WTC11 (cell line): ENCODE results near the gene KLHL30. TPM values are rescaled to one million over a fixed set of nuclear protein-coding genes. Genes with fewer than 3 reads are reported as not detected.

Experiments
- ATAC-seq: fragments of 200-7000 bp; cut with Tn5 transposase; 2 replicates; pipeline ENCODE4 v1.10.0; 2021; ENCODE audit warnings: mild to moderate bottlenecking, moderate library complexity
- CTCF ChIA-PET: fragments of 300-600 bp; sonication (Branson Sonifier 250); formaldehyde crosslinking; loops from one replicate; lab custom pipeline; 2021; ENCODE audit warnings: antibody characterized with exemption; lab: Charles Lee
- POLR2A ChIA-PET: fragments of 350-600 bp; sonication (Branson Sonifier 250); formaldehyde crosslinking; loops from one replicate; lab custom pipeline; 2021; ENCODE audit warnings: antibody characterized with exemption; lab: Charles Lee
- DNase-seq: peaks from one replicate; pipeline ENCODE4 v3.0.0; 2021; ENCODE audit warnings: low spot score
- H3K27ac Mint-ChIP-seq: 2 replicates; pipeline ENCODE4 v1.8.0; 2021; ENCODE audit warnings: mixed read lengths
- H3K27me3 Mint-ChIP-seq: 2 replicates; pipeline ENCODE4 v1.8.0; 2021; ENCODE audit warnings: low read depth, mild to moderate bottlenecking, moderate library complexity, mixed read lengths
- H3K36me3 Mint-ChIP-seq: 2 replicates; pipeline ENCODE4 v1.8.0; 2021; ENCODE audit warnings: mixed read lengths
- H3K4me1 Mint-ChIP-seq: 2 replicates; pipeline ENCODE4 v1.8.0; 2022; ENCODE audit warnings: mixed read lengths
- H3K4me3 Mint-ChIP-seq: 2 replicates; pipeline ENCODE4 v1.8.0; 2021; ENCODE audit warnings: mild to moderate bottlenecking, moderate library complexity, mixed read lengths
- H3K9me3 Mint-ChIP-seq: 2 replicates; pipeline ENCODE4 v1.8.0; 2021; ENCODE audit warnings: mixed read lengths
- CBFB ChIP-seq: sonication (generic); formaldehyde crosslinking; IDR thresholded peaks from 2 replicates; pipeline ENCODE4 v1.8.1; 2022; ENCODE audit warnings: mild to moderate bottlenecking, low read depth, missing genetic modification reagents
- E2F5 ChIP-seq: sonication (generic); formaldehyde crosslinking; IDR thresholded peaks from 2 replicates; pipeline ENCODE4 v1.8.1; 2022; ENCODE audit warnings: mild to moderate bottlenecking, moderate library complexity, missing genetic modification reagents
- FOXP1 ChIP-seq: sonication (generic); formaldehyde crosslinking; IDR thresholded peaks from 2 replicates; pipeline ENCODE4 v1.8.0; 2022; ENCODE audit warnings: missing genetic modification reagents, mild to moderate bottlenecking, moderate library complexity, borderline replicate concordance
- GTF2I ChIP-seq: fragments of 250-450 bp; sonication (Bioruptor Pico); conservative IDR thresholded peaks from 2 replicates; pipeline ENCODE4 v1.4.0; 2021; ENCODE audit warnings: mild to moderate bottlenecking
- JAZF1 ChIP-seq: fragments of 250-450 bp; sonication (Bioruptor Pico); IDR thresholded peaks from 2 replicates; pipeline ENCODE4 v1.9.0; 2021; ENCODE audit warnings: moderate library complexity, mild to moderate bottlenecking, inconsistent platforms
- KAT7 ChIP-seq: sonication (generic); formaldehyde crosslinking; IDR thresholded peaks from 2 replicates; pipeline ENCODE4 v1.8.1; 2023; ENCODE audit warnings: missing genetic modification reagents, mild to moderate bottlenecking, borderline replicate concordance
- NFE2L1 ChIP-seq: sonication (generic); formaldehyde crosslinking; IDR thresholded peaks from 2 replicates; pipeline ENCODE4 v1.8.1; 2023; ENCODE audit warnings: missing genetic modification reagents
- NFYB ChIP-seq: sonication (generic); formaldehyde crosslinking; conservative IDR thresholded peaks from 2 replicates; pipeline ENCODE4 v1.8.0; 2022; ENCODE audit warnings: low read depth, missing genetic modification reagents
- NR3C1 ChIP-seq: sonication (generic); formaldehyde crosslinking; conservative IDR thresholded peaks from 2 replicates; pipeline ENCODE4 v1.8.1; 2023; ENCODE audit warnings: low read depth, mild to moderate bottlenecking, missing genetic modification reagents
- RORB ChIP-seq: fragments of 250-450 bp; sonication (Bioruptor Pico); IDR thresholded peaks from 2 replicates; pipeline ENCODE4 v1.9.0; 2021; ENCODE audit warnings: mild to moderate bottlenecking
- STAT6 ChIP-seq: sonication (generic); formaldehyde crosslinking; conservative IDR thresholded peaks from 2 replicates; pipeline ENCODE4 v1.8.1; 2023; ENCODE audit warnings: mild to moderate bottlenecking, low read depth, missing genetic modification reagents, moderate library complexity
- ZNF532 ChIP-seq: fragments of 250-450 bp; sonication (Bioruptor Pico); IDR thresholded peaks from 2 replicates; pipeline ENCODE4 v1.9.0; 2021; ENCODE audit warnings: mild to moderate bottlenecking, borderline replicate concordance
- total RNA-seq: library from RNA; stranded (reverse); gene quantifications from 3 replicates; pipeline ENCODE4 v1.2.3, GENCODE V29; 2021

The KLHL30 gene
- total RNA-seq, 1 experiment from 2014 or later = not detected

GRCh38 chr2:238123991-238124470 is 14.4 kb upstream of the KLHL30 start (continued):
- TF ChIP-seq NR3C1 (CRISPR knock-in tag) (no peak), RORB (CRISPR knock-in tag) (no peak), FOXP1 (CRISPR knock-in tag) (no peak)

- no peak for DNase-seq
- H3K9me3 Mint-ChIP-seq = no peaks in the 10 kb centered on the region
- H3K4me1 Mint-ChIP-seq = no peaks in the 10 kb centered on the region
- ChIA-PET POLR2A (no interaction called here), CTCF (interaction anchor here (1.0 kb wide), 1 partner anchor 135 kb away, joined by 3 read pairs; no protein-coding TSS in a partner anchor)
- H3K27ac Mint-ChIP-seq = no peak overlapping the region
- no peaks in the 10 kb centered on the region for H3K36me3 Mint-ChIP-seq
- no peaks in the 10 kb centered on the region for H3K27me3 Mint-ChIP-seq
- no peak overlapping the region for H3K4me3 Mint-ChIP-seq
- no peak for TF ChIP-seq ZNF532
- no peak for TF ChIP-seq GTF2I (CRISPR knock-in tag)
- no peak for TF ChIP-seq KAT7
- no peak for TF ChIP-seq NFE2L1 (CRISPR knock-in tag)
- no peak for TF ChIP-seq CBFB (CRISPR knock-in tag)
- no peak for TF ChIP-seq JAZF1 (CRISPR knock-in tag)
- no peak for TF ChIP-seq STAT6 (CRISPR knock-in tag)
- TF ChIP-seq E2F5 (CRISPR knock-in tag) = no peak
- ATAC-seq = no peak
These were observed 13.9 kb upstream of the KLHL30 start for GRCh38 chr2:238124488-238125126.

GRCh38 chr2:238125127-238125885 is 13.2 kb upstream of the KLHL30 start:
- Mint-ChIP-seq H3K4me1 (no peaks in the 10 kb centered on the region), H3K36me3 (no peaks in the 10 kb centered on the region), H3K9me3 (no peaks in the 10 kb centered on the region), H3K27ac (no peak overlapping the region), H3K4me3 (no peak overlapping the region), H3K27me3 (no peaks in the 10 kb centered on the region)
- DNase-seq = no peak
- ATAC-seq = no peak
- ChIA-PET CTCF (interaction anchor here (0.8 kb wide), 1 partner anchor 14 kb away, joined by 3 read pairs; no protein-coding TSS in a partner anchor), POLR2A (interaction anchor here (0.6 kb wide), 1 partner anchor 257 kb away, joined by 6 read pairs; no protein-coding TSS in a partner anchor)
- no peak for TF ChIP-seq NFYB (CRISPR knock-in tag)
